GM23248 (cell line): ENCODE results near the gene C1orf105.

Experiments
- EZH2 ChIP-seq: fragments of 200-600 bp; sonication (generic); IDR thresholded peaks from 2 replicates; pipeline ENCODE4 v1.6.1; 2018; ENCODE audit warnings: antibody characterized with exemption, mild to moderate bottlenecking; ENCODE audit not compliant: insufficient read depth, poor library complexity, severe bottlenecking
- EZH2phosphoT487 ChIP-seq: fragments of 200-600 bp; sonication (generic); IDR thresholded peaks from 2 replicates; pipeline ENCODE4 v1.6.1; 2018; ENCODE audit warnings: antibody characterized with exemption, moderate library complexity, mild to moderate bottlenecking, low read depth; ENCODE audit not compliant: insufficient read depth

GRCh38 chr1:172488393-172488792 lies 67.9 kb downstream of the C1orf105 start:
- TF ChIP-seq EZH2phosphoT487: no peak
- no peak for TF ChIP-seq EZH2
